Kidney epithelial cell (primary cell): ENCODE data around the gene TGM6. TPM values are rescaled to one million over a fixed set of nuclear protein-coding genes. Genes with fewer than 3 reads are reported as not detected.

Experiments
- DNase-seq: peaks from one replicate; pipeline ENCODE4 v3.0.0-alpha.2; 2010; ENCODE audit warnings: low read depth
- H3K27me3 ChIP-seq: 2 replicates; pipeline ENCODE4 v1.6.0; 2011; ENCODE audit warnings: low read length; ENCODE audit not compliant: control insufficient read depth, insufficient read depth
- H3K36me3 ChIP-seq: 2 replicates; pipeline ENCODE4 v1.5.1; 2011; ENCODE audit warnings: low read length; ENCODE audit not compliant: control insufficient read depth, insufficient read depth
- H3K4me3 ChIP-seq: 2 replicates; pipeline ENCODE4 v1.5.1; 2011; ENCODE audit warnings: low read depth, mild to moderate bottlenecking, control low read depth, low read length
- total RNA-seq: library from RNA; depleted of rRNA; stranded (reverse); fragments of >200 nt; gene quantifications from 2 replicates; pipeline ENCODE4 v1.2.3, GENCODE V29; 2015
- TF ChIP-seq, protein P1 (sequence below): IDR thresholded peaks from 2 replicates; pipeline ENCODE4 v1.5.1; 2011; ENCODE audit warnings: mild to moderate bottlenecking, moderate library complexity, low read length, control low read depth, inconsistent platforms; ENCODE audit not compliant: insufficient read depth, poor library complexity, severe bottlenecking

Gene TGM6
- total RNA-seq, 1 donor from 2014 or later: not detected

DNA sequence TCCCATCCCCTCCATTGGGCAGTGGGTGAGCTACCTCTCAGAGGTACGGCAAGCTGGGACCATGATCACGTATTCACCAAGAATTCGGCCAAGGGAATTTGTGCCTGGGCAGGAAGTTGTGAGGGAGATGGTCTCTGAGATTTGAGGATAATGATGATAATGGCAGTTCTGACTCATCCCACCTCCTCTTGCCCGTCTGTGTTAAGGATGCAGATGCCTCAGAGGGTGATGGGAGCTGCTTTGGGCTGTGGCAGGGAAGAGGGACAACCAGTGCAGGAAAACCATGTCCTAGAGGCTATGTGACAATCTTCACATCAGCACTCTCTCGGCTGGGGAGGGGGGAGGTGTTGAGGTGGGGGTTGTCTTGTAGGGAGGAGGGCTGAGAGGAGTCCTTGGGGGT is 4.3 kb downstream of the TGM6 start:
- no peak overlapping the region for H3K4me3 ChIP-seq
- DNase-seq: no peak
- H3K36me3 ChIP-seq: no peaks in the 10 kb centered on the region

DNA sequence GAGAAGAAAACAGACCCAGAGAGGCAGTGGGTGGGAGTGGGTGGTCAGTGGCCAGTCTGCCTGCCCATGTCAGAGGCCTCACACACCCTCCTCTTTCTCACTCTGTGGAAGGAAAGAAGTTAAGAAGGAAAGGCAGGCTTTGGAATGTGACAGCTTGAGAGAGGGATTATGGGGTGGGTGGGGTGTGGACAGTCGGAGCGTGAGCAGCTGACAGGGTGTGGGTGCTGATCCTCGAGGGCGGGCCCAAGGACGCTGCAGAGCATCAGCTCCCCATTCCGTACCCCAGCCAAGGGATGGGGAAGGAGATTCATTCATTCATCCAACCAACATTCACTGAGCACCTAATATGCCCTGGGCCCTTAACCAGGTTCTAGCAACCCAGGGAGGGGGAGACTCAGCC is 4.8 kb downstream of the TGM6 start:
- TF ChIP-seq, protein P1, sequence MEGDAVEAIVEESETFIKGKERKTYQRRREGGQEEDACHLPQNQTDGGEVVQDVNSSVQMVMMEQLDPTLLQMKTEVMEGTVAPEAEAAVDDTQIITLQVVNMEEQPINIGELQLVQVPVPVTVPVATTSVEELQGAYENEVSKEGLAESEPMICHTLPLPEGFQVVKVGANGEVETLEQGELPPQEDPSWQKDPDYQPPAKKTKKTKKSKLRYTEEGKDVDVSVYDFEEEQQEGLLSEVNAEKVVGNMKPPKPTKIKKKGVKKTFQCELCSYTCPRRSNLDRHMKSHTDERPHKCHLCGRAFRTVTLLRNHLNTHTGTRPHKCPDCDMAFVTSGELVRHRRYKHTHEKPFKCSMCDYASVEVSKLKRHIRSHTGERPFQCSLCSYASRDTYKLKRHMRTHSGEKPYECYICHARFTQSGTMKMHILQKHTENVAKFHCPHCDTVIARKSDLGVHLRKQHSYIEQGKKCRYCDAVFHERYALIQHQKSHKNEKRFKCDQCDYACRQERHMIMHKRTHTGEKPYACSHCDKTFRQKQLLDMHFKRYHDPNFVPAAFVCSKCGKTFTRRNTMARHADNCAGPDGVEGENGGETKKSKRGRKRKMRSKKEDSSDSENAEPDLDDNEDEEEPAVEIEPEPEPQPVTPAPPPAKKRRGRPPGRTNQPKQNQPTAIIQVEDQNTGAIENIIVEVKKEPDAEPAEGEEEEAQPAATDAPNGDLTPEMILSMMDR: no peak

More for the DNA sequence above, 4.3 kb downstream of the TGM6 start:
- no peaks in the 10 kb centered on the region for H3K27me3 ChIP-seq
- TF ChIP-seq, protein P1: no peak

DNA sequence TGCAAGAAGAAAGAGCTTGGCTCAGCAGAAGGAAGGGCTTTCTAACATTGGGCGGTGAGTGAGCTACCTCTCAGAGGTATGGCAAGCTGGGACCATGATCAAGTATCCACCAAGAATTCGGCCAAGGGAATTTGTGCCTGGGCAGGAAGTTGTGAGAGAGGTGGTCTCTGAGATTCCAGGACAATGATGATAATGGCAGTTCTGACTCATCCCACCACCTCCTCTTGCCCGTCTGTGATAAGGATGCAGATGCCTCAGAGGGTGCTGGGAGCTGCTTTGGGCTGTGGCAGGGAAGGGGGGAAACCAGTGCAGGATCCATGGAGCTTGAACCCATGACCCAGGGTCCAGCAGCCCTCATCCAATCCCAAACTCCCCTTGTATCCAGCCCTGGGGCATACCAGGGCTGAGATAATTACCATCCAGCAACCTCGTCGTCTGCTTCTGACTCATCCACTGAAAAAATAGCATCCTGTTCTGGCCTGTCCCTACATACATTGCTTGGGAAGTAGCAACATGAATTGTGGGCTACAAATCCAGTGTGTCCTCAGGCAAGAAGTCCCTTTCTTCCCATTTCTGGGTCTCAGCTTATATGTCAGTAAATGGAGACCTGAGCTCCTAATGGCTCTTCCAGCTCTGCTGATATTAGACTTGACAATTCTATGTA is 5.9 kb downstream of the TGM6 start:
- Histone ChIP-seq H3K27me3 (no peaks in the 10 kb centered on the region), H3K36me3 (no peaks in the 10 kb centered on the region), H3K4me3 (no peak overlapping the region)
- TF ChIP-seq, protein P1: no peak
- DNase-seq: no peak

More for the DNA sequence above, 4.8 kb downstream of the TGM6 start:
- DNase-seq: no peak
- H3K27me3 ChIP-seq: no peaks in the 10 kb centered on the region
- H3K4me3 ChIP-seq: no peak overlapping the region
- H3K36me3 ChIP-seq: no peaks in the 10 kb centered on the region

DNA sequence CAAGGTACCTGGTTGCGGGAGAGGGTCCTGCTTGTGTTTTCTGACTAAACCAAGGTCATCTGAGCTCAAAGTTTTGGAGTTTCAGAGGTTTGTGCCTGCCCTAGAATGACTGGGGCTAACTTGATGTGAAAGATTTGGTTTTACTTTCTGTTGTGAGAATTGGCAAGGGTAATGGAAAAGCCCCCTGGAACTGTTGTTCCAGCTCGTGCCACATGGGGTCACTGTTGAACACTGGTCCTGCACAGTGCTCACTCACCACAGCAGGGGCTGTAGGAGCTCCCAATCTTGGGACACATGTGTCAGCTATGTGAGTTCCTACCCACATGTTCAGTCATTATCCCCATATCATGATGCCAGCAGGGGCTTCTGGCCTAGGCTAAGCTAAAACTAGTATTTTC is 6.5 kb downstream of the TGM6 start:
- TF ChIP-seq, protein P1: peak; percentile 41
- no peaks in the 10 kb centered on the region for H3K36me3 ChIP-seq
- no peak for DNase-seq
- no peak overlapping the region for H3K4me3 ChIP-seq
- H3K27me3 ChIP-seq: no peaks in the 10 kb centered on the region

DNA sequence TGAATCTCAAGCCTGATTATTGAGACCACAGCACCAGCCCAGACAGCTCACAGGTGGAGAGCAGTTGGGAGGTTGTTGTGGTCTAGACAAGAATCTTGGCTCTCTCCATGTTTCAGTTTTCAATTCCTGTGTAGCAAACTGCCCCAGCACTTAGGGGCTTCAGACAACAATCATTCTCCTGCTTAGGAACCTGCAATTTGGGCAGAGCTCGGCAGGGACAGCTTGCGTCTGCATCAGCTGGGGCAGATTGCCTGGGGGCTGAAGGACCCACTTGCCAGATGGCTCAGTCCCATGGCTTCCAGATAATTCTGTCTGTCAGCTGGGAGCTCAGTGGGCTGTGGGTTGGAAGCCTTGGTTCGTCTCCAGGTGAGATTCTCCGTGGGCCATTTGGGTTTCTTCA is 6.9 kb downstream of the TGM6 start:
- no peaks in the 10 kb centered on the region for H3K36me3 ChIP-seq
- DNase-seq: no peak
- H3K27me3 ChIP-seq: no peaks in the 10 kb centered on the region
- no peak overlapping the region for H3K4me3 ChIP-seq
- TF ChIP-seq, protein P1: no peak

DNA sequence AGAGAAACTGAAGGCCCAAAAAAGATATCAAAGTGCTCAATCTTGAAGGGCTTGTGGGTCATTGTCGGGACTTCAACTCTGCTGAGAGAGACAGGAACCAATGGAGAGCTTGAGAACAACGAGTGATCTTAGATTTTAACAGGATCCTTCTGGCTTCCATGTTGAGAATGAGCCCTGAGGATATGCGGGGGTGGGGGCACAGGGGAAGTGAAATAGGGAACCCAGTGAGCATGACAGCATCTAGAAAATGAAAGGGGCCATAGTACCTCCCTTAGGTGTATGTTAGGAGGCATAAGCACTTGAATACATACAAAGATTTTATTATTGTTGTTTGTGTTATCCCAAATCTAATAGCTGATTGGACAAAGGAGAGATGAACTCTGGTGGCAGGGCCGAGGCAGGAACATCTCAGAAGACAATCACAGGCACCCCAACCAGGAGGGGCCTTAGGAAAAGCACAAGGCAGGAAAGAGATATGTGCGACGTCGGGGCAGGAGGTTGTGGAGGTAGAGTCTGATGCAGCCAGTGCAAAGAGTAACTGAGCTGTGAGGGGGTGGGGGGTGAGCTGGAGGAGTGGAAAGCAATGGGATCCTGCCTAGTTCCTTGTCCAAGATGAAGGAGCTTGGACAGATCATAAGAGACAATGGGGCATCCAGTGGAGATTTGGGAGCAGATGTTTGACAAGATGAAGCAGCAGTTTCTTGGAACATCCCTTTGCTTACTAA is 10.4 kb downstream of the TGM6 start:
- no peak overlapping the region for H3K4me3 ChIP-seq
- TF ChIP-seq, protein P1: no peak
- no peaks in the 10 kb centered on the region for H3K27me3 ChIP-seq
- DNase-seq: no peak
- no peaks in the 10 kb centered on the region for H3K36me3 ChIP-seq
